NCI-H2029 (cell line): ENCODE results near the gene PNMA6F.
"Not testable (repeated sequence)": the region's sequence is repeated elsewhere in the genome, so short reads cannot be mapped to it uniquely, and the experiment has no call there.

ENCODE experiments used
- DNase-seq: peaks from one replicate; lab custom pipeline; 2025; lab: John Stamatoyannopoulos, UW

The PNMA6F gene

GRCh38 chrX:153334654-153335295 lies 13.2 kb upstream of the PNMA6F start:
- no peak for DNase-seq

- peak; percentile 81 for DNase-seq
Observed at GRCh38 chrX:153333821-153334653, 12.5 kb upstream of the PNMA6F start, which contains the start of gene ZNF275. Gene ZNF275 (plus strand): TSS chrX:153334153. CDS start chrX:153336680, 2,527 bp downstream.

DNA sequence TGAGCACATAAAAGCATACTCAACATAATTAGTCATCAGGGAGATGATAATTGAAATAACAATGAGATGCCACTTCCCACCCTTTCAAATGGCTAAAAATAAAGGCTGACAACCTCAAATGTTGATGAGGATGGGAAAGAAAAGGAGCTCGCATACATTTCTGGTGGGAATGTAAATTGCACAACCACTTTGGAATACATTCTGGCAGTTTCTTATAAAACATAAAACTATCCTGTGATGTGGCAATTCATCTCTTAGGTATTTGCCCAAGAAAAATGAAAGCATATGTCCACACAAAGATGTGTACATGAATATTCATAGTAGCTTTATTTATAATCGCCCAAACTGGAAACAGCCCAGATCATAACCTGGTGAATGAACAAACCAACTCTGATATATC lies 11.7 kb upstream of the PNMA6F start:
- DNase-seq = no peak

GRCh38 chrX:153327561-153327960 lies 6.0 kb upstream of the PNMA6F start:
- DNase-seq = no peak

GRCh38 chrX:153320555-153321184 lies 897 bp downstream of the PNMA6F start:
- DNase-seq = no peak

- DNase-seq = not testable (repeated sequence)
Observed at GRCh38 chrX:153320047-153320443, 1.5 kb downstream of the PNMA6F start.

- DNase-seq = peak; percentile 62
Observed at GRCh38 chrX:153319295-153320046, 2.1 kb downstream of the PNMA6F start.

DNA sequence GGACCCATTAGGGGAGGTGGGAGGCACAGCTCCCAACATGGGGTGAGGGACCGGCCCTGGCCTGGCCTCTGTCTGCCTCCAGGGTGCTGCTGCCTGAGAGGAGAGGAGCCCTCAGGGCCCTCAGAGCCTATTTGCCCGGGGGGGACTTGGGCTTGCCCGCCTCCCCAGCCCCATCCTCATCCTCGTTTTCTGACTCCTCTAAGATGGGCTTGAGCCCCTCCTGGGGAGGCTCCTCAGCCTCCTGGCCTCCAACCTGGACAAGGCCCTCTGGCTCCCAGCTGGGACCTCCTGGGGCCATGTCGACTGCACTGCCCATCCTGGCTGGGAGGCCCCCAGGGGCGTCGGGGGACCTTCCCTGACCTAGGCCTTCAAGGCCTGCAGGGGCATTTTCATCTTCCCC lies 2.8 kb downstream of the PNMA6F start:
- no peak for DNase-seq

GRCh38 chrX:153317996-153318722 lies 3.4 kb downstream of the PNMA6F start:
- DNase-seq = no peak

GRCh38 chrX:153317306-153317705 lies 4.3 kb downstream of the PNMA6F start:
- DNase-seq = no peak

- no peak for DNase-seq
Observed at GRCh38 chrX:153312842-153313241, 8.7 kb downstream of the PNMA6F start.

- no peak for DNase-seq
Observed at GRCh38 chrX:153312041-153312440, 9.5 kb downstream of the PNMA6F start.

DNA sequence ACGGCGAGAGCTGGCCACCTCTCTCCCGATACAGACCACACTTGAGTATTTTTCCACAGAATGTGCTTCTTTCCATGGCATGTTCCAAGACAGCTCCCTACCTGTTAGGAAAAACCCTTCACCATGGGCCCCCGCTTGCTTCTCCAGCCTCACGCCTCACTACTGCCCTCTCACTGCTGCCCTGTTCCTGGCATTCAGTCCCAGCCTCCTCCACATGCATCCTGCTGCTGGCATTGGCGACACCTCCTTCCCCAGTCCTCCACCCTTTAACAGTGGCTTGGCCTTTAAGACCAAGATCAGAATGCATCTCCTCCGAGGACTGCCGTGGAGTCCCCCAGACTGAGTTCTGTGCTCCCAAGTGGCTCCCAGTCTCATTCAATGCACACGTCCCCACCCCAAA lies 10.7 kb downstream of the PNMA6F start:
- DNase-seq = no peak

DNA sequence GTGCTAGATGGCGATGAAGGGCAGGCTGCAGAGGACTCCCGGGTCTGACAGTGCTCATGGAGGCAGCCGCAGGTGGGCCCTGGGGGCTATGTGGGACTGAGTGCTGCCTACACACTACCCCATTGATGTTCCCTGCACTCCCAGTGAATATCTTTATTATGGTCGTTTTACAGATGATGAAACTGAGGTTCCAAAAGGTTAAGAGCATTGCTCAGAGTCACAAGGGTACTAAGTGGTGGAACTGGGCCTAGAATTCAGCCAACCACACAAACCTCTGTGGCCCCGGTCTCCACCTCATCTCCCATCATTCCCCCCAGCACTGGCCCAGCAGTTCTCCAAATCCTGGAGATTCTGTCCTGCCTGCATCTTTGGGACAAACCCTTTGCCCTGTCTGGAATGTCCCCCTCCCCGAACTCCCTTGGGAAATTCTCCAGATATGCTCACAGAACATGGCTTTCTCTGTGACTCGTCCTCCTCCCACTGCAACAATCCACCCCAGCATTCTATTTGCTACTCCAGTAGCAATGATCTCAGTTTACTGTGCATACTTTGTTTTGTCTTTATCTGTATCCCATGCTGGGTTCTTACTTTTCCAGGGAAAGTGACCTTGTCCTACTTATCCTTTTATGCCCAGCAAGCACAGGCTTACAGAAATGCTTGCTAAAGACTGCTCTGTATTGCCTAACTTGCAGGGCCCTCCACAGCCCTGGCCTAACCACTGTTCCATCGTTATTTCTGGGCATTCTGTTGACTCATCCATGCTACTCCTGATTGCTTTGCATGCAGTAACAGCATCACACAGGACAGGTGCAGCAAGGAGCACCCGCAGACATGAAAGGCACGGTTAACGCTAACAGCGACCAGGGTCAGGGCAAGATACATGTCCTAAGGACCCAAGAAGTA lies 14.0 kb downstream of the PNMA6F start:
- DNase-seq = no peak

GRCh38 chrX:153306527-153307115 lies 14.9 kb downstream of the PNMA6F start:
- no peak for DNase-seq

DNA sequence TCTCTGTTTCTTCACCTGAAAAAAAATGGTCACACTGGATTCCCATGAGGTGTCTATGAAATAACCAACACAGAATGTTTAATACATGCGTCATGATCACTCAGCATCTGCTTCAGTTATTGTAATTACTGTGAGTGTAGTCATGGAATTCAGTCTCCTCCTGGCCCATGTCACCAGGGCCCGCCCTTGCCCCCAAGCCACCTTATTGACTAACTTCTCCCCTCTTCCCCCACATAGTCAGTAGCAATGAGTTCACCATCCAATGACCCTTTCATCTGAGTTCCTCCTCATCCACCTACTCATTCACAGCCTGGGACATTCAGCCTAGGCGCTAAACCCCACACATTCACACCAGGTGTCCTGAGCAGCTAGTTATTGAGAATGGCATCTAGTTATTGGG lies 15.6 kb downstream of the PNMA6F start:
- no peak for DNase-seq

- DNase-seq = no peak
Observed at GRCh38 chrX:153304988-153305736, 16.4 kb downstream of the PNMA6F start.

DNA sequence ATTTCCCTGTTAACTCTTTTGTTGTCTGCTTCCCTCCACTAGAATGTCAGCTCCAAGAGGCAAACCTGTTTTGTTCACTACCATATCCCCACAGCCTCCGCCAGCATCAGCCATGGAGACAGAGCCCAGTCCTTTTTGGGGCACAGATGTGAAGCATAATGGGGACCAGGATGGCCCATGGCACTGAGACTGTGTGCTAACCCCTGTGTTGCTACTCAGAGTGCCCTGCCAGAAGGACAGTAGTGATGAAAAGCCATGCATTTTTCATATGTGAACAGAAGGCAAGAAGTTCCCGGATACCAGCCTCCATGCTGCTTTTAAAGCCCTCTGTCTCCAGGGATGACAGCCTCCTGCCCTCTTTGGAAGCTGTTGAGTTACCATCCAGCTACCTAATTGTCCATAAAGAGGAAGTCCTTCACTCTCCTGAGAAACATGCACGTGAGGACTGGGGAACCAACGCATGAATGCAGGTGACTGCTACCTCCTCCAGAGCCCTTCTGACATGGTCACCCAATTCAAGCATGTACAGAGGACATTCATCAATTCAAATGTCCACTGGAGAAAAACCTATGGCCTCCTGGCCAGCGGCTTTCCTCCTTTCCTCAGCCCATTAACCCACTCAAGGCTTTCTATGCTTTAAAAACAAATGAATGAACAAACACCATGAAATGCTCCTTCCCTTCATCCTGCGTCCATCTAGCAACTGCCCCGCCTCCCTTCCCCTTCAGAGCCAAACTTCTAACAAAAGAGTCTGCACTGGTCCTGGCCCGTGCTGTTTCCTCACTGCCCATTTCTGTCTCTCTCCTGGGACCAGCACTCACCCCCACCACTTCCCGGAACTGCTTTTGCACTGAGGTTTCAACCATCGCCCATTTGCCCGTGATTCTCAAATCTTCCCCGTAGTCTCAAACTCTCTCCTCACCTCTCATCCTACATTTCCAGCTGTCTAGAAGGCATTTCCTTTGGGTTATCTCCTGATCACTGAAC lies 18.0 kb downstream of the PNMA6F start:
- no peak for DNase-seq
